ENCODE results near the gene OR11H6.

OR11H6 gene

GRCh38 chr14:20179880-20180279 is 43.6 kb upstream of the OR11H6 start:
- no peak for ATAC-seq
- TF ChIP-seq BACH2 (CRISPR knock-in tag; IDR thresholded peaks at IDR 0.05; ENCODE audit: borderline replicate concordance) = no peak
- no peak for TF ChIP-seq TOX (CRISPR knock-in tag; IDR thresholded peaks at IDR 0.05; ENCODE audit: borderline replicate concordance)
- no peak for TF ChIP-seq ZNF8 (CRISPR knock-in tag; IDR thresholded peaks at IDR 0.05)
- no peak for TF ChIP-seq CSRNP3 (CRISPR knock-in tag; IDR thresholded peaks at IDR 0.05)
- TF ChIP-seq CREB5 (CRISPR knock-in tag; IDR thresholded peaks at IDR 0.05; ENCODE audit: low read depth) = no peak
- TF ChIP-seq ZNF70 (CRISPR knock-in tag; IDR thresholded peaks at IDR 0.05) = no peak
- no peak for TF ChIP-seq ZFP3 (CRISPR knock-in tag; IDR thresholded peaks at IDR 0.05)
- TF ChIP-seq, protein P1, sequence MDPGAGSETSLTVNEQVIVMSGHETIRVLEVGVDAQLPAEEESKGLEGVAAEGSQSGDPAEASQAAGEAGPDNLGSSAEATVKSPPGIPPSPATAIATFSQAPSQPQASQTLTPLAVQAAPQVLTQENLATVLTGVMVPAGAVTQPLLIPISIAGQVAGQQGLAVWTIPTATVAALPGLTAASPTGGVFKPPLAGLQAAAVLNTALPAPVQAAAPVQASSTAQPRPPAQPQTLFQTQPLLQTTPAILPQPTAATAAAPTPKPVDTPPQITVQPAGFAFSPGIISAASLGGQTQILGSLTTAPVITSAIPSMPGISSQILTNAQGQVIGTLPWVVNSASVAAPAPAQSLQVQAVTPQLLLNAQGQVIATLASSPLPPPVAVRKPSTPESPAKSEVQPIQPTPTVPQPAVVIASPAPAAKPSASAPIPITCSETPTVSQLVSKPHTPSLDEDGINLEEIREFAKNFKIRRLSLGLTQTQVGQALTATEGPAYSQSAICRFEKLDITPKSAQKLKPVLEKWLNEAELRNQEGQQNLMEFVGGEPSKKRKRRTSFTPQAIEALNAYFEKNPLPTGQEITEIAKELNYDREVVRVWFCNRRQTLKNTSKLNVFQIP (CRISPR knock-in tag; IDR thresholded peaks at IDR 0.05; ENCODE audit: borderline replicate concordance, low read depth) = no peak
- no peak for TF ChIP-seq OSR1 (CRISPR knock-in tag; IDR thresholded peaks at IDR 0.05)

DNA sequence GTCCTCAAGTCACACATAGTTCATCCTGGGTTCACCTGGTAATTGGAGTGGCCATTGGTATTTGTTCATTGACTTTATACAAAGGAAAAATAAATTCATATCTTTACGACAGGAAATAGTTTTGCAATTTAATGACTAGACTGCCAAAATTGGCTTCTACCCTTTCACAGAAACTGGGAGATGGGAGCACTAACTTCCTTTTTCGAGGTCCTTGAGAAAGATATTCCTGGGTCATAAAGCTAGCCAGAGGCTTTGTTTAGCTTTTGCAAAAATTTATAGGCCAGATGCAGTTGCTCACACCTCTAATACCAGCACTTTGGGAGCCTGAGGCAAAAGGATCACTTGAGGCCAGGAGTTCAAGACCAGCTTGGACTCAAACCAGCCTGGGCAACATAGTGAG is 43.0 kb upstream of the OR11H6 start:
- no peak for TF ChIP-seq ESRRG (CRISPR knock-in tag; IDR thresholded peaks at IDR 0.05)
- TF ChIP-seq ZC3H10 (CRISPR knock-in tag; IDR thresholded peaks at IDR 0.05) = no peak
- no peak for TF ChIP-seq ZNF8 (CRISPR knock-in tag; IDR thresholded peaks at IDR 0.05)
- TF ChIP-seq SNAI2 (CRISPR knock-in tag; IDR thresholded peaks at IDR 0.05) = no peak
- TF ChIP-seq ZFP30 (CRISPR knock-in tag; IDR thresholded peaks at IDR 0.05) = no peak
- TF ChIP-seq CSRNP3 (CRISPR knock-in tag; IDR thresholded peaks at IDR 0.05) = no peak
- no peak for TF ChIP-seq PPARA (CRISPR knock-in tag; IDR thresholded peaks at IDR 0.05; ENCODE audit: borderline replicate concordance)
- TF ChIP-seq RARB (CRISPR knock-in tag; IDR thresholded peaks at IDR 0.05) = no peak
- TF ChIP-seq ZNF565 (CRISPR knock-in tag; conservative IDR thresholded peaks at IDR 0.05; ENCODE audit: low read depth) = no peak
- no peak for TF ChIP-seq ZNF70 (CRISPR knock-in tag; IDR thresholded peaks at IDR 0.05)
- no peak for TF ChIP-seq ISL1 (CRISPR knock-in tag; IDR thresholded peaks at IDR 0.05)
- no peak for TF ChIP-seq TSHZ2 (CRISPR knock-in tag; IDR thresholded peaks at IDR 0.05)
- no peak for TF ChIP-seq CREB5 (CRISPR knock-in tag; IDR thresholded peaks at IDR 0.05; ENCODE audit: low read depth)
- TF ChIP-seq, protein P1 (CRISPR knock-in tag; IDR thresholded peaks at IDR 0.05; ENCODE audit: borderline replicate concordance, low read depth) = no peak
- no peak for TF ChIP-seq ARNTL (CRISPR knock-in tag; IDR thresholded peaks at IDR 0.05; ENCODE audit: borderline replicate concordance, low read depth)
- TF ChIP-seq OSR1 (CRISPR knock-in tag; IDR thresholded peaks at IDR 0.05) = no peak
- no peak for TF ChIP-seq TCF4 (CRISPR knock-in tag; IDR thresholded peaks at IDR 0.05; ENCODE audit: borderline replicate concordance)
- TF ChIP-seq ZFP3 (CRISPR knock-in tag; IDR thresholded peaks at IDR 0.05) = no peak

More for the DNA sequence above, 43.0 kb upstream of the OR11H6 start:
- no peak for ATAC-seq
